ENCODE results near the gene JAG2. TPM values are rescaled to one million over a fixed set of nuclear protein-coding genes. Genes with fewer than 3 reads are reported as not detected.

JAG2 gene
- total RNA-seq, 1 experiment from 2014 or later, result 85.9 TPM

- H3K36me3 ChIP-seq (ENCODE audit: control insufficient read depth in 1 of 2, insufficient read depth in 2 of 2, low read length in 2 of 2), result no peaks in the 10 kb centered on the region
- no peak overlapping the region for H3K9ac ChIP-seq (ENCODE audit: low read length)
- H4K20me1 ChIP-seq (ENCODE audit: insufficient read depth), result no peaks in the 10 kb centered on the region
- H3K9me3 ChIP-seq (ENCODE audit: control insufficient read depth in 1 of 2, insufficient read depth in 1 of 2, low read depth in 1 of 2, low read length in 2 of 2), result no peaks in the 10 kb centered on the region
- ChIA-PET RAD21 (ENCODE audit: low non-redundant PET in 1 of 2, low total read pairs in 2 of 2, uncharacterized antibody in 2 of 2, unreplicated experiment in 2 of 2) (interaction anchor here in 1 of 2 experiments (0.6 kb wide), 1 partner anchor 102 kb away, joined by 4 read pairs; the partner anchor contains the start of gene BRF1), POLR2A (no interaction called here), CTCF (no interaction called here)
- intact Hi-C loops (cut with micrococcal nuclease), result no loop called here
- H3K9me2 ChIP-seq (ENCODE audit: insufficient read depth), result no peaks in the 10 kb centered on the region
- H3K4me2 ChIP-seq (ENCODE audit: low read length), result peak overlapping the region; percentile 71
- H3K79me2 ChIP-seq (ENCODE audit: insufficient read depth, low read length), result no peaks in the 10 kb centered on the region
- ATAC-seq, result 0 out of 2 replicates have a peak, but pooled peaks have one; percentile 18
- H3K4me3 ChIP-seq (replicated peaks in 1 of 2; ENCODE audit: low read depth in 1 of 2, low read length in 2 of 2), result peak overlapping the region in 1 of 2 experiments; percentile 20; a peak in 1 of 4 replicates
- BruUV-seq (replicated peaks), result no TSS peak
- H3K27ac ChIP-seq (ENCODE audit: low read depth, low read length), result peak overlapping the region; percentile 30; the same call in 1 of the 2 replicates
- H3K27me3 ChIP-seq (ENCODE audit: insufficient read depth, low read length), result no peaks in the 10 kb centered on the region
- no peak for DNase-seq (ENCODE audit: low read depth, low spot score)
- H2AFZ ChIP-seq (ENCODE audit: low read depth, low read length, poor library complexity, severe bottlenecking), result no peak overlapping the region
- TF ChIP-seq CTCF (IDR thresholded peaks at IDR 0.05 in 2 of 3, conservative IDR thresholded peaks at IDR 0.05 in 1 of 3; ENCODE audit: borderline replicate concordance in 1 of 3, insufficient read depth in 1 of 3, low read depth in 2 of 3, low read length in 2 of 3), result peak in 2 of 3 experiments; percentile 27 to 35; a peak in 4 of 6 replicates
- TF ChIP-seq ZFX (IDR thresholded peaks at IDR 0.05), result no peak
- H3K4me1 ChIP-seq (ENCODE audit: control insufficient read depth in 1 of 2, insufficient read depth in 2 of 2, low read length in 2 of 2), result peaks cover 22 to 34% of the 10 kb centered on the region in 2 experiments; a peak in 3 of 4 replicates
Observed at GRCh38 chr14:105198588-105198987, 30.0 kb upstream of the JAG2 start.

- no TSS peak for BruUV-seq (replicated peaks)
- Histone ChIP-seq H3K27ac (ENCODE audit: low read depth, low read length) (no peak overlapping the region), H3K79me2 (ENCODE audit: insufficient read depth, low read length) (no peaks in the 10 kb centered on the region), H3K4me1 (ENCODE audit: control insufficient read depth in 1 of 2, insufficient read depth in 2 of 2, low read length in 2 of 2) (peaks cover 20 to 27% of the 10 kb centered on the region in 2 experiments; a peak in 3 of 4 replicates), H4K20me1 (ENCODE audit: insufficient read depth) (no peaks in the 10 kb centered on the region), H3K9ac (ENCODE audit: low read length) (no peak overlapping the region), H3K4me3 (replicated peaks in 1 of 2; ENCODE audit: low read depth in 1 of 2, low read length in 2 of 2) (no peak overlapping the region), H2AFZ (ENCODE audit: low read depth, low read length, poor library complexity, severe bottlenecking) (no peak overlapping the region), H3K9me2 (ENCODE audit: insufficient read depth) (no peaks in the 10 kb centered on the region), H3K9me3 (ENCODE audit: control insufficient read depth in 1 of 2, insufficient read depth in 1 of 2, low read depth in 1 of 2, low read length in 2 of 2) (no peaks in the 10 kb centered on the region), H3K4me2 (ENCODE audit: low read length) (no peak overlapping the region), H3K27me3 (ENCODE audit: insufficient read depth, low read length) (no peaks in the 10 kb centered on the region), H3K36me3 (ENCODE audit: control insufficient read depth in 1 of 2, insufficient read depth in 2 of 2, low read length in 2 of 2) (no peaks in the 10 kb centered on the region)
- POLR2A ChIA-PET, result no interaction called here
- no peak for DNase-seq (ENCODE audit: low read depth, low spot score)
- TF ChIP-seq EZH2 (IDR thresholded peaks at IDR 0.05) (no peak), EZH2phosphoT487 (IDR thresholded peaks at IDR 0.05; ENCODE audit: borderline replicate concordance) (no peak), RAD21 (IDR thresholded peaks at IDR 0.05; ENCODE audit: low read depth) (no peak)
- ATAC-seq, result no peak
- RAD21 ChIA-PET (ENCODE audit: low non-redundant PET in 1 of 2, low total read pairs in 2 of 2, uncharacterized antibody in 2 of 2, unreplicated experiment in 2 of 2), result no interaction called here
- intact Hi-C loops (cut with micrococcal nuclease), result no loop called here
- CTCF ChIA-PET, result no interaction called here
Observed at GRCh38 chr14:105197211-105197641, 28.6 kb upstream of the JAG2 start.
